Glutamatergic neuron (in vitro differentiated cells): ENCODE measurements around the gene VMO1. TPM values are rescaled to one million over a fixed set of nuclear protein-coding genes. Genes with fewer than 3 reads are reported as not detected.
A peak's percentile ranks its signal among the peaks of the same experiment; 100 is the strongest.

Source experiments
- DNase-seq: peaks from one replicate; pipeline ENCODE4 v3.0.0; 2022
- H3K27ac Mint-ChIP-seq: one replicate; pipeline ENCODE4 v1.8.0; 2020; ENCODE audit warnings: mild to moderate bottlenecking, mixed read lengths, inconsistent platforms; ENCODE audit not compliant: unreplicated experiment
- H3K27me3 Mint-ChIP-seq: one replicate; pipeline ENCODE4 v1.8.0; 2020; ENCODE audit warnings: mild to moderate bottlenecking, moderate library complexity, mixed read lengths, inconsistent platforms; ENCODE audit not compliant: unreplicated experiment
- H3K36me3 Mint-ChIP-seq: one replicate; pipeline ENCODE4 v1.8.0; 2020; ENCODE audit warnings: mild to moderate bottlenecking, mixed read lengths, inconsistent platforms; ENCODE audit not compliant: unreplicated experiment
- H3K4me1 Mint-ChIP-seq: one replicate; pipeline ENCODE4 v1.8.0; 2020; ENCODE audit warnings: mild to moderate bottlenecking, low read depth, mixed read lengths, inconsistent platforms; ENCODE audit not compliant: unreplicated experiment
- H3K4me3 Mint-ChIP-seq: one replicate; pipeline ENCODE4 v1.8.0; 2020; ENCODE audit warnings: mild to moderate bottlenecking, mixed read lengths, inconsistent platforms; ENCODE audit not compliant: unreplicated experiment
- H3K9me3 Mint-ChIP-seq: one replicate; pipeline ENCODE4 v1.8.0; 2020; ENCODE audit warnings: mild to moderate bottlenecking, moderate library complexity, mixed read lengths, inconsistent platforms; ENCODE audit not compliant: unreplicated experiment
- total RNA-seq: library from RNA; stranded (reverse); fragmentation: NEBNext Ultra II Directional; extraction: Animal tissue kit (Norgen Biotek cat#: 25700); gene quantifications from one replicate; pipeline ENCODE4 v1.2.1, GENCODE V29; 2021; ENCODE audit not compliant: unreplicated experiment
- TF ChIP-seq, protein P1 (sequence below): fragments of 200-600 bp; sonication (generic); IDR thresholded peaks from one replicate; pipeline ENCODE4 v1.5.0; 2021; ENCODE audit not compliant: partially characterized antibody, unreplicated experiment

Gene VMO1
- total RNA-seq, 1 donor from 2014 or later: 2.5 TPM

GRCh38 chr17:4743216-4743615, 42.9 kb downstream of the VMO1 start:
- TF ChIP-seq, protein P1, sequence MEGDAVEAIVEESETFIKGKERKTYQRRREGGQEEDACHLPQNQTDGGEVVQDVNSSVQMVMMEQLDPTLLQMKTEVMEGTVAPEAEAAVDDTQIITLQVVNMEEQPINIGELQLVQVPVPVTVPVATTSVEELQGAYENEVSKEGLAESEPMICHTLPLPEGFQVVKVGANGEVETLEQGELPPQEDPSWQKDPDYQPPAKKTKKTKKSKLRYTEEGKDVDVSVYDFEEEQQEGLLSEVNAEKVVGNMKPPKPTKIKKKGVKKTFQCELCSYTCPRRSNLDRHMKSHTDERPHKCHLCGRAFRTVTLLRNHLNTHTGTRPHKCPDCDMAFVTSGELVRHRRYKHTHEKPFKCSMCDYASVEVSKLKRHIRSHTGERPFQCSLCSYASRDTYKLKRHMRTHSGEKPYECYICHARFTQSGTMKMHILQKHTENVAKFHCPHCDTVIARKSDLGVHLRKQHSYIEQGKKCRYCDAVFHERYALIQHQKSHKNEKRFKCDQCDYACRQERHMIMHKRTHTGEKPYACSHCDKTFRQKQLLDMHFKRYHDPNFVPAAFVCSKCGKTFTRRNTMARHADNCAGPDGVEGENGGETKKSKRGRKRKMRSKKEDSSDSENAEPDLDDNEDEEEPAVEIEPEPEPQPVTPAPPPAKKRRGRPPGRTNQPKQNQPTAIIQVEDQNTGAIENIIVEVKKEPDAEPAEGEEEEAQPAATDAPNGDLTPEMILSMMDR: no peak
- DNase-seq: no peak
- Mint-ChIP-seq H3K4me1 (no peaks in the 10 kb centered on the region), H3K4me3 (no peak overlapping the region), H3K9me3 (peaks cover 2% of the 10 kb centered on the region), H3K27me3 (peaks cover 27% of the 10 kb centered on the region), H3K36me3 (peaks cover 7% of the 10 kb centered on the region), H3K27ac (no peak overlapping the region)

GRCh38 chr17:4742629-4743028, 43.5 kb downstream of the VMO1 start:
- no peaks in the 10 kb centered on the region for H3K4me1 Mint-ChIP-seq
- peaks cover 7% of the 10 kb centered on the region for H3K36me3 Mint-ChIP-seq
- H3K27me3 Mint-ChIP-seq: peaks cover 29% of the 10 kb centered on the region
- H3K9me3 Mint-ChIP-seq: peaks cover 2% of the 10 kb centered on the region
- TF ChIP-seq, protein P1: no peak
- no peak overlapping the region for H3K4me3 Mint-ChIP-seq
- no peak overlapping the region for H3K27ac Mint-ChIP-seq
- no peak for DNase-seq

DNA sequence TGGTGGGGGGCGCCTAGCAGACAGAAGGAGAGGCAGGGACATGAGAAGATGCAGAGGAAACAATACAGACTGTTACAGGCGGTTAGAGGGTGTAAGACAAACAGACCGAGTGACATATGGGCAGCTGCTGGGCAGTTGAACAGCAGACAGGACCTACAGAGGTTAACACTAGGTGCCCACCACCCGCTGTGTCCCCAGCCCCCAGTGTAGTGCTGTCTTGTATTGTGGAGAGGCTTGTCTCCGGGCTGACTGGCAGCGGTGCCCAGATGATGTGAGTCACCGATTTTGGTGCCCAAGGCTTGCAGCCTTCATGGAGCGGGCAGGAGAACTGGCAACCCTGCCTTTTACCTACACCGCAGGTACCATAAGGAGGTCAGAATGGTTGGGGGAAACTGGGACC, 44.0 kb downstream of the VMO1 start:
- H3K9me3 Mint-ChIP-seq: peaks cover 2% of the 10 kb centered on the region
- TF ChIP-seq, protein P1: no peak
- DNase-seq: no peak
- peaks cover 29% of the 10 kb centered on the region for H3K27me3 Mint-ChIP-seq
- H3K27ac Mint-ChIP-seq: no peak overlapping the region
- peaks cover 7% of the 10 kb centered on the region for H3K36me3 Mint-ChIP-seq
- no peak overlapping the region for H3K4me3 Mint-ChIP-seq
- H3K4me1 Mint-ChIP-seq: no peaks in the 10 kb centered on the region

GRCh38 chr17:4741544-4741943, 44.6 kb downstream of the VMO1 start:
- H3K27ac Mint-ChIP-seq: no peak overlapping the region
- H3K4me3 Mint-ChIP-seq: no peak overlapping the region
- DNase-seq: no peak

GRCh38 chr17:4740584-4740983, 45.6 kb downstream of the VMO1 start:
- Mint-ChIP-seq H3K27ac (peak overlapping the region; percentile 41), H3K9me3 (peaks cover 2% of the 10 kb centered on the region), H3K27me3 (peaks cover 32% of the 10 kb centered on the region), H3K4me3 (peak overlapping the region; percentile 68), H3K4me1 (no peaks in the 10 kb centered on the region), H3K36me3 (peaks cover 7% of the 10 kb centered on the region)
- TF ChIP-seq, protein P1: no peak
- DNase-seq: no peak

More at GRCh38 chr17:4741544-4741943, 44.6 kb downstream of the VMO1 start:
- Mint-ChIP-seq H3K4me1 (no peaks in the 10 kb centered on the region), H3K27me3 (peaks cover 32% of the 10 kb centered on the region), H3K9me3 (peaks cover 2% of the 10 kb centered on the region), H3K36me3 (peaks cover 7% of the 10 kb centered on the region)
- TF ChIP-seq, protein P1: no peak
